GM23338 (cell line): ENCODE results near the gene FUT7.

Experiments
- CTCF ChIP-seq, 2 experiments: fragments of 200-600 bp in 1 of 2; sonication (generic) in 1 of 2; conservative IDR thresholded peaks; 2 replicates each; pipeline versions ENCODE4 v1.5.1 to v1.6.1; 2016 to 2017; ENCODE audit warnings: antibody characterized with exemption in 2 of 2, low read depth in 2 of 2, mild to moderate bottlenecking in 2 of 2, moderate library complexity in 1 of 2
- EZH2 ChIP-seq: fragments of 200-600 bp; sonication (generic); IDR thresholded peaks from one replicate; pipeline ENCODE4 v1.8.0; 2017; ENCODE audit warnings: antibody characterized with exemption, mild to moderate bottlenecking, low read depth; ENCODE audit not compliant: unreplicated experiment
- POLR2AphosphoS5 ChIP-seq: IDR thresholded peaks from 2 replicates; pipeline ENCODE4 v1.6.1; 2016; ENCODE audit warnings: antibody characterized with exemption, low read depth
- REST ChIP-seq: IDR thresholded peaks from one replicate; pipeline ENCODE4 v1.6.1; 2018; ENCODE audit warnings: antibody characterized with exemption; ENCODE audit not compliant: unreplicated experiment

- TF ChIP-seq CTCF (conservative IDR thresholded peaks at IDR 0.05; ENCODE audit: low read depth in 2 of 2), result no peak
- TF ChIP-seq POLR2AphosphoS5, result no peak
- no peak for TF ChIP-seq REST
- TF ChIP-seq EZH2, result no peak
These were observed 18.7 kb upstream of the FUT7 start for GRCh38 chr9:137050570-137050969.
